ENCODE data around the gene MTMR1.

The MTMR1 gene

GRCh38 chrX:150697641-150698040 lies 4.4 kb downstream of the MTMR1 start:
- peak in 1 of 2 donors; percentile 21 for DNase-seq

GRCh38 chrX:150698981-150699380 lies 5.8 kb downstream of the MTMR1 start:
- no peak for DNase-seq

GRCh38 chrX:150700107-150700506 lies 6.9 kb downstream of the MTMR1 start:
- no peak for DNase-seq

- DNase-seq: no peak
These were observed 8.2 kb downstream of the MTMR1 start for GRCh38 chrX:150701377-150701776.

- DNase-seq: no peak
These were observed 9.9 kb downstream of the MTMR1 start for GRCh38 chrX:150702966-150703694.

- DNase-seq: no peak
These were observed 10.4 kb downstream of the MTMR1 start for GRCh38 chrX:150703695-150703974.

- DNase-seq: peak; percentile 9 to 21
These were observed 10.9 kb downstream of the MTMR1 start for GRCh38 chrX:150704030-150704613.

- no peak for DNase-seq
These were observed 19.4 kb downstream of the MTMR1 start for GRCh38 chrX:150712619-150713018.

- no peak for DNase-seq
These were observed 22.0 kb downstream of the MTMR1 start for GRCh38 chrX:150715184-150715583.

GRCh38 chrX:150719621-150720020 lies 26.4 kb downstream of the MTMR1 start:
- no peak for DNase-seq

GRCh38 chrX:150729956-150730355 lies 36.8 kb downstream of the MTMR1 start:
- DNase-seq: no peak

GRCh38 chrX:150730719-150731118 lies 37.5 kb downstream of the MTMR1 start:
- no peak for DNase-seq

GRCh38 chrX:150731795-150732194 lies 38.6 kb downstream of the MTMR1 start:
- peak; percentile 43 to 61 for DNase-seq

GRCh38 chrX:150736475-150736874 lies 43.3 kb downstream of the MTMR1 start:
- no peak for DNase-seq

GRCh38 chrX:150752124-150752523 lies 58.9 kb downstream of the MTMR1 start:
- no peak for DNase-seq

GRCh38 chrX:150753357-150753756 lies 60.2 kb downstream of the MTMR1 start:
- no peak for DNase-seq

GRCh38 chrX:150753968-150754367 lies 60.8 kb downstream of the MTMR1 start:
- DNase-seq: no peak

GRCh38 chrX:150757371-150757770 lies 64.2 kb downstream of the MTMR1 start:
- DNase-seq: no peak

GRCh38 chrX:150759568-150760416 lies 66.6 kb downstream of the MTMR1 start:
- DNase-seq: no peak

- no peak for DNase-seq
These were observed 68.1 kb downstream of the MTMR1 start for GRCh38 chrX:150761176-150761818.

GRCh38 chrX:150761819-150762216 lies 68.6 kb downstream of the MTMR1 start:
- DNase-seq: no peak

GRCh38 chrX:150762258-150763165 lies 69.3 kb downstream of the MTMR1 start:
- no peak for DNase-seq
